ENCODE data around the gene SLC41A1. TPM values are rescaled to one million over a fixed set of nuclear protein-coding genes. Genes with fewer than 3 reads are reported as not detected.
"Not testable (repeated sequence)": the region's sequence is repeated elsewhere in the genome, so short reads cannot be mapped to it uniquely, and the experiment has no call there.

SLC41A1 gene
- total RNA-seq, 1 experiment from 2014 or later = 5.1 TPM

DNA sequence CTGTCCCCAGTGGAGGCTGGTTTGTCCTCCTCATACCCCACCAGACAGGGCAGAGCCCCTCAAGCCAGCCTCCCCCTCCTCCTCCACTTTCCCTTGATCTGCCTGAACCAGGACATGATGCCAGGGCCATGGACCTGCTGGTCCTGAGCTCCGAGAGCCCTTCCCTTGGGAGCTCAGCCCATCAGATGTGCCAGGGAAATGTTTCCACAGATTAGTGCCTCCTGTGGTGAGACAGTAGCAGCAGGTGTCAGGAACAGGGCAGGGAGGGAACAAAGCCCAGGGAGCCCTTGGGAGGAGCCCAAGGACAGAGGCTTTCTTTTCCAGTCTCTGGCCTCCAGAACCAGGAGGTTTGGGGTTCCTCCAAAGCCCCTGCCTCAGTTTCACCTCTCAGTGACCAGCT lies 14.6 kb upstream of the SLC41A1 start:
- Histone ChIP-seq H4K20me1 (ENCODE audit: insufficient read depth, low read depth, low read length) (no peaks in the 10 kb centered on the region), H3K9me2 (replicated peaks; ENCODE audit: insufficient read depth, low read length) (no peaks in the 10 kb centered on the region), H3K79me2 (ENCODE audit: low read length) (no peaks in the 10 kb centered on the region), H3K9me3 (ENCODE audit: low read length) (peaks cover 8% of the 10 kb centered on the region; the same call in 1 of the 2 replicates), H3K4me1 (ENCODE audit: low read length) (peaks cover 9% of the 10 kb centered on the region), H2AFZ (ENCODE audit: low read length) (no peak overlapping the region), H3K4me2 (ENCODE audit: low read depth, low read length, poor library complexity, severe bottlenecking) (no peak overlapping the region), H3K27ac (ENCODE audit: low read length) (no peak overlapping the region), H3K27me3 (ENCODE audit: low read length) (peaks cover 4% of the 10 kb centered on the region; the same call in 1 of the 2 replicates), H3K9ac (ENCODE audit: low read length) (no peak overlapping the region), H3K4me3 (ENCODE audit: low read length) (no peak overlapping the region), H3K36me3 (ENCODE audit: insufficient read depth, low read length) (no peaks in the 10 kb centered on the region)
- no peak for DNase-seq

DNA sequence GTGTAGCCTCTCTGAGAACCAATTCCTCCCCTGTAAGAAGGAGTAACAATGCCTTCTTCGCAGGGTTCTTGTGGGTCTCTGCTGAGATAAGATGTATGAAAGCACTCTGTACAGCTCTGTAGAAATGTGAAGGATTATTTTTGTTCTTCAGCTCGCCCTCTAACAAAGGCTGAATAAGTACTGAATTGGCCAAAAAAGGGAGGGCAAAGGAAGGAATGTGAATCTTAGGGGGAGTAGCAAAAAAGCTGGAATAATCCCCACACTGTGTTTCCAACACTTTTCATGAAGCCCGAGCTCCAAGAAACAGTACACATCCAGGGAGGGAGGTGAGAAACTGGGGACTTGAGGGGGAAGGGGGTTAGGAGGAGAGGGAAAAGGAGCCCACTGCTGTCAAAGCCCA lies 14.0 kb upstream of the SLC41A1 start:
- no peak overlapping the region for H3K4me2 ChIP-seq (ENCODE audit: low read depth, low read length, poor library complexity, severe bottlenecking)
- H3K27me3 ChIP-seq (ENCODE audit: low read length) = peaks cover 4% of the 10 kb centered on the region; the same call in 1 of the 2 replicates
- H3K27ac ChIP-seq (ENCODE audit: low read length) = no peak overlapping the region
- peaks cover 9% of the 10 kb centered on the region for H3K4me1 ChIP-seq (ENCODE audit: low read length)
- H3K9me2 ChIP-seq (replicated peaks; ENCODE audit: insufficient read depth, low read length) = no peaks in the 10 kb centered on the region
- H3K9ac ChIP-seq (ENCODE audit: low read length) = no peak overlapping the region
- H3K9me3 ChIP-seq (ENCODE audit: low read length) = peaks cover 8% of the 10 kb centered on the region; the same call in 1 of the 2 replicates
- no peaks in the 10 kb centered on the region for H3K36me3 ChIP-seq (ENCODE audit: insufficient read depth, low read length)
- H3K79me2 ChIP-seq (ENCODE audit: low read length) = no peaks in the 10 kb centered on the region
- H2AFZ ChIP-seq (ENCODE audit: low read length) = no peak overlapping the region
- H3K4me3 ChIP-seq (ENCODE audit: low read length) = no peak overlapping the region
- no peak for DNase-seq
- no peaks in the 10 kb centered on the region for H4K20me1 ChIP-seq (ENCODE audit: insufficient read depth, low read depth, low read length)

DNA sequence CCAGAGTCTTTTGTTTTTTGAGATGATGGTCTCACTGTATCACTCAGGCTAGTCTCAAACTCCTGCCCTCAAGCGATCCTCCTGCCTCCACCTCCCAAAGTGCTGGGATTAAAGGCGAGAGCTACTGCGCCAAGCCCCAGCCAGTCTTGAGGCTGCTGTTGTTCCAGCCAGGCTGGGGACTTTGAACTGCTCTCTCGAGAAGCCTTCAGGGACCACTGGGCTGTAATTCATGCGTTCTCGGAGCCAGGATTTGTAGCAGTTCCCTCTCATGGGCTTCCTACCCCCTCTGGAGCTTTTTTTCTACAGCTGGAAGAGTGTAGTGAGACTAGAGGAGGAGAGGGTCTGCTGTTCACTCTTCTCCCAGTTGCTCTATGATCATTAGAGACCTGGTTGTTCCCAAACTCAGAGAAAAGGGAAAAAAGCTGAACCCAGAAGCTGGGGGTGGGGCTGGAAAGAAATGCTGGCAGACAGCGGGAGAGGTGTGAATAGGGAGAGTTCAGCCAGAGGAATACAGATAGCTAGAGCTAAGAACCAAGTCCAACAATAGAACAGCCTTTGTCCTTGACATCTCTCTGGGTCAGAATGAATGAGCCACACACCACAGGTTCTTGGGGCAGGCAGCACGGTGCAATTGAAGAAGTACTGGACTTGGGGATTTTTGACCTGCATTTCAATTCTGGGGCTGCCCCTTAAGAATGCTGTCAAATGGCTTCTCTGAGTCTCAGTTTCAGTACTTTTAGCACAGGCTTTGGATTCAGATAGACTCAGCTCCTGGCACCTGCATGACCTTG lies 13.2 kb upstream of the SLC41A1 start:
- H3K4me1 ChIP-seq (ENCODE audit: low read length) = peaks cover 16% of the 10 kb centered on the region
- H3K9ac ChIP-seq (ENCODE audit: low read length) = no peak overlapping the region

DNA sequence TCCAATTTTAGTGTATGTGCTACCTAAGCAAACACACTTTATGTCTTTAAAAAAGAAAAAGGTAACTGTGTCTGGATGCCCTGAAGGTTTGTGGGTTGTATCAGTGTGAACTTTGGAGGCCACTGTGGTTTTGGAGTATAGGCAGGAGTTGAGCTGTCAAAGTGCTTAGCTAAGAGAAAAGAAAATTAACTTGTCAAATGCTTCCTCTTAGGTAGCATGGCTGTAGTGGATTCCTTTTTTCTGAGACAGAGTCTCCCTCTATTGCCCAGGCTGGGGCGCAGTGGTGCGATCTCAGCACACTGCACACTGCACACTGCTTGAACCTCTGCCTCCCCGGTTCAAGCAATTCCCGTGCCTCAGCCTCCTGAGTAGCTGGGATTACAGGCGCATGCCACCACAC lies 11.2 kb upstream of the SLC41A1 start:
- Histone ChIP-seq H2AFZ (ENCODE audit: low read length) (no peak overlapping the region), H3K27me3 (ENCODE audit: low read length) (peaks cover 4% of the 10 kb centered on the region; the same call in 1 of the 2 replicates), H3K4me1 (ENCODE audit: low read length) (peaks cover 18% of the 10 kb centered on the region), H4K20me1 (ENCODE audit: insufficient read depth, low read depth, low read length) (no peaks in the 10 kb centered on the region), H3K9me2 (replicated peaks; ENCODE audit: insufficient read depth, low read length) (no peaks in the 10 kb centered on the region), H3K9me3 (ENCODE audit: low read length) (peaks cover 8% of the 10 kb centered on the region; the same call in 1 of the 2 replicates), H3K4me2 (ENCODE audit: low read depth, low read length, poor library complexity, severe bottlenecking) (no peak overlapping the region), H3K36me3 (ENCODE audit: insufficient read depth, low read length) (no peaks in the 10 kb centered on the region), H3K9ac (ENCODE audit: low read length) (no peak overlapping the region), H3K4me3 (ENCODE audit: low read length) (no peak overlapping the region), H3K79me2 (ENCODE audit: low read length) (no peaks in the 10 kb centered on the region), H3K27ac (ENCODE audit: low read length) (no peak overlapping the region)
- DNase-seq = peak; percentile 41

More for the DNA sequence above, 13.2 kb upstream of the SLC41A1 start:
- DNase-seq = no peak
- Histone ChIP-seq H3K9me2 (replicated peaks; ENCODE audit: insufficient read depth, low read length) (no peaks in the 10 kb centered on the region), H3K79me2 (ENCODE audit: low read length) (no peaks in the 10 kb centered on the region), H3K36me3 (ENCODE audit: insufficient read depth, low read length) (no peaks in the 10 kb centered on the region), H4K20me1 (ENCODE audit: insufficient read depth, low read depth, low read length) (no peaks in the 10 kb centered on the region), H3K9me3 (ENCODE audit: low read length) (peaks cover 8% of the 10 kb centered on the region; the same call in 1 of the 2 replicates), H3K4me3 (ENCODE audit: low read length) (no peak overlapping the region), H3K27ac (ENCODE audit: low read length) (no peak overlapping the region), H3K4me2 (ENCODE audit: low read depth, low read length, poor library complexity, severe bottlenecking) (no peak overlapping the region), H2AFZ (ENCODE audit: low read length) (no peak overlapping the region), H3K27me3 (ENCODE audit: low read length) (peaks cover 4% of the 10 kb centered on the region; the same call in 1 of the 2 replicates)

DNA sequence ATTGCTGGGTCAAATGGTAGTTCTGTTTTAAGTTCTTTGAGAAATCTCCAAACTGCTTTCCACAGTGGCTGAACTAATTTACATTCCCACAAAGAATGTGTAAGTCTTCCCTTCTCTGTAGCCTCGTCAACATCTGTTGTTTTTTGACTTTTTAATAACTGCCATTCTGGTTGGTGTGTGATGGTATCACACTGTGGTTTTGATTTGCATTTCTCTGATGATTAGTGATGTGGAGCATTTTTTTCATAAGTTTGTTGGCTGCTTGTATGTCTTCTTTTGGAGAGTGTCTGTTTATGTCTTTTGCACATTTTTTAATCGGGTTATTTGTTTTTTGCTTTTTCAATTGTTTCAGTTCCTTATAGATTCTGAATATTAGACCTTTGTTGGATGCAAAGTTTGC lies 10.3 kb upstream of the SLC41A1 start:
- H4K20me1 ChIP-seq (ENCODE audit: insufficient read depth, low read depth, low read length); H3K27me3 ChIP-seq (ENCODE audit: low read length); H3K27ac ChIP-seq (ENCODE audit: low read length); DNase-seq; H3K9me3 ChIP-seq (ENCODE audit: low read length); H3K79me2 ChIP-seq (ENCODE audit: low read length); H3K4me3 ChIP-seq (ENCODE audit: low read length); H2AFZ ChIP-seq (ENCODE audit: low read length); H3K36me3 ChIP-seq (ENCODE audit: insufficient read depth, low read length); H3K9ac ChIP-seq (ENCODE audit: low read length); H3K9me2 ChIP-seq (replicated peaks; ENCODE audit: insufficient read depth, low read length); H3K4me2 ChIP-seq (ENCODE audit: low read depth, low read length, poor library complexity, severe bottlenecking): not testable (repeated sequence)
- H3K4me1 ChIP-seq (ENCODE audit: low read length) = peaks cover 23% of the 10 kb centered on the region

DNA sequence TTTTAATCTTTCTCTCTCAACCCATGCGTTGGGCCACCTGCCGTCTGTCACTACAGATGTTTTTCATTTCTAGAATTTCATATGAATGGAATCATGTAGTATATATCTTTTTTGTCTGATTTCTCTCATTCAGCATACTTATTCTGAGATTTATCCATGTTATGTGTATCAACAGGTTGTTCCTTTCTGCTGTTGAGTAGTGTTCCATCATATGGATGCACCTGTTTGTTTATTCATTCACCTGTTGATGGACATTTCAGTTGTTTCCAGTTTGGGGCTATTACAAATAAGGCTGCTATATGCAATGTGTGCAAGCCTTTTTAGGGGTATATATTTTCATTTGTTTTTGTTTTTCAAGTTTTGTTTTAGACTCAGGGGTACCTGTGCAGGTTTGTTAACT lies 9.4 kb upstream of the SLC41A1 start:
- H3K4me2 ChIP-seq (ENCODE audit: low read depth, low read length, poor library complexity, severe bottlenecking) = no peak overlapping the region
- no peak for DNase-seq
- no peak overlapping the region for H3K27ac ChIP-seq (ENCODE audit: low read length)
- H3K9me2 ChIP-seq (replicated peaks; ENCODE audit: insufficient read depth, low read length) = no peaks in the 10 kb centered on the region
- H3K4me1 ChIP-seq (ENCODE audit: low read length) = peaks cover 23% of the 10 kb centered on the region
- H4K20me1 ChIP-seq (ENCODE audit: insufficient read depth, low read depth, low read length) = no peaks in the 10 kb centered on the region
- H3K27me3 ChIP-seq (ENCODE audit: low read length) = peaks cover 4% of the 10 kb centered on the region; the same call in 1 of the 2 replicates
- no peak overlapping the region for H3K4me3 ChIP-seq (ENCODE audit: low read length)
- no peaks in the 10 kb centered on the region for H3K36me3 ChIP-seq (ENCODE audit: insufficient read depth, low read length)
- no peak overlapping the region for H2AFZ ChIP-seq (ENCODE audit: low read length)
- H3K9me3 ChIP-seq (ENCODE audit: low read length) = peaks cover 8% of the 10 kb centered on the region; the same call in 1 of the 2 replicates
- H3K9ac ChIP-seq (ENCODE audit: low read length) = no peak overlapping the region
- no peaks in the 10 kb centered on the region for H3K79me2 ChIP-seq (ENCODE audit: low read length)

DNA sequence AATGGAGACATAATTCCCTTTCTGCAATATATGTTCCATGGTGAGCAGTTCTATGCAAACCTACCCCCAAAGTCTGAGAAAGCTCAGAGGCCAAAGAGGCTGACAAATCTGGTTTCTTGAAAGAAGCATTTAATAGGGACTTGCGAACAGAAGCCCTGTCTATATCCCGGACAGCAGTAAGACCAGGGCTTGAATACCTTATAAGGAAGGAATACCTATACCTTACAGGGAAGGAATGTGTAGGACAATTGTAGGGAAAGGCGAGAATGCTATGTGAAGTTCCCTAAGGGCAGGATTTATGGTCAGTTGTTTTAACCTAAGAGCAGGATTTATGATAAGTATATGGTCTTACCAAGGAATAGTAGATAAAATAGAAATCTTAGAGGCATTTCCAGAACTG lies 5.0 kb upstream of the SLC41A1 start:
- no peak overlapping the region for H3K4me2 ChIP-seq (ENCODE audit: low read depth, low read length, poor library complexity, severe bottlenecking)
- no peaks in the 10 kb centered on the region for H3K36me3 ChIP-seq (ENCODE audit: insufficient read depth, low read length)
- H4K20me1 ChIP-seq (ENCODE audit: insufficient read depth, low read depth, low read length) = no peaks in the 10 kb centered on the region
- peaks cover 23% of the 10 kb centered on the region for H3K4me1 ChIP-seq (ENCODE audit: low read length)
- H3K9me2 ChIP-seq (replicated peaks; ENCODE audit: insufficient read depth, low read length) = no peaks in the 10 kb centered on the region
- DNase-seq = no peak
- no peak overlapping the region for H2AFZ ChIP-seq (ENCODE audit: low read length)
- H3K4me3 ChIP-seq (ENCODE audit: low read length) = no peak overlapping the region
- no peak overlapping the region for H3K27ac ChIP-seq (ENCODE audit: low read length)
- H3K79me2 ChIP-seq (ENCODE audit: low read length) = no peaks in the 10 kb centered on the region
- H3K9me3 ChIP-seq (ENCODE audit: low read length) = no peaks in the 10 kb centered on the region
- H3K9ac ChIP-seq (ENCODE audit: low read length) = no peak overlapping the region
- H3K27me3 ChIP-seq (ENCODE audit: low read length) = peaks cover 3% of the 10 kb centered on the region; the same call in 1 of the 2 replicates

DNA sequence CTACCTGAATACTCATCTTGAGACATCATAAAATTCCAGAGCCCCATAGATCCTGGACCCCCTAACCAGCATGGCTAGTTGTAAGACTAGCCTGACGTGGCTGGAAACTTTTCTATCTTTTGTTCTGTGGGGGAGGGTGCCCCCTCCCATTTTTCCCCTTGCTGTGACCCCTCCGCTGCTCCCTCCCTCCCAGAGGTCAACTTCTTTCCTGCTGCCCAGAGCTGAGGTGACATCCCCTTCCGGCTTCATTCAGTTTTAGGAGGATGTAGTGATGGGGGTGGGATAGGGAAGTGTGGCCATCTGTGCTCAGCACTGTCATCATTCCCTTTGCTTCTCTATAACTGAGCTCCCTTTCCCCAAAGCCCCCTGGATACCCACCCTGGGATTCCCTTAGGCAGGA lies 4.4 kb upstream of the SLC41A1 start:
- Histone ChIP-seq H3K36me3 (ENCODE audit: insufficient read depth, low read length) (no peaks in the 10 kb centered on the region), H3K9ac (ENCODE audit: low read length) (no peak overlapping the region), H3K9me3 (ENCODE audit: low read length) (no peaks in the 10 kb centered on the region), H3K4me3 (ENCODE audit: low read length) (no peak overlapping the region), H3K27me3 (ENCODE audit: low read length) (no peaks in the 10 kb centered on the region), H3K4me1 (ENCODE audit: low read length) (peaks cover 28% of the 10 kb centered on the region), H4K20me1 (ENCODE audit: insufficient read depth, low read depth, low read length) (no peaks in the 10 kb centered on the region), H3K79me2 (ENCODE audit: low read length) (no peaks in the 10 kb centered on the region), H2AFZ (ENCODE audit: low read length) (no peak overlapping the region), H3K4me2 (ENCODE audit: low read depth, low read length, poor library complexity, severe bottlenecking) (no peak overlapping the region), H3K27ac (ENCODE audit: low read length) (no peak overlapping the region), H3K9me2 (replicated peaks; ENCODE audit: insufficient read depth, low read length) (no peaks in the 10 kb centered on the region)
- no peak for DNase-seq
